Measurements from ENCODE around the gene LUZP2. TPM values are rescaled to one million over a fixed set of nuclear protein-coding genes. Genes with fewer than 3 reads are reported as not detected.

Gene LUZP2
- total RNA-seq, 1 donor from 2014 or later, result 2.1 TPM

DNA sequence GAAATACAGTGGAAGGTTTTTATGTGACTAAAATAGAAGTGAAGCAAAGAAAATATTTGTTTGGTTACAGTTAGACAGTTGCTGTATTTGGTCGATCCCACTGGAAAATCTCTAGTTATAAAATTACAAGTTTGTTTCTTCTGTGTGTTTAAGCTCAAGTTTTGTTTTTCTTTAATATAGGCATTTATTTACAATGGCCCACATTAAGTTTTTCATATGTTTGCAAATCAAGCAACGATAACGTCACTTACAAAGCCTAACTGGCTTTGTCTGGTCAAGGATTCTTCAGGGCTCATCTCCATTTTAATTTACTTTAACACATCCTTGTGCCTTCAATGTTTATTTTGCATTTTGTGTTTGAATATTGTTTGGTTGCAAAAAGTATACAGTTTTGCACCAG is 270.6 kb downstream of the LUZP2 start:
- Histone ChIP-seq H3K9ac (ENCODE audit: low read depth in 1 of 3, low read length in 3 of 3) (no peak overlapping the region), H3K27ac (ENCODE audit: low read depth, low read length) (no peak overlapping the region)

DNA sequence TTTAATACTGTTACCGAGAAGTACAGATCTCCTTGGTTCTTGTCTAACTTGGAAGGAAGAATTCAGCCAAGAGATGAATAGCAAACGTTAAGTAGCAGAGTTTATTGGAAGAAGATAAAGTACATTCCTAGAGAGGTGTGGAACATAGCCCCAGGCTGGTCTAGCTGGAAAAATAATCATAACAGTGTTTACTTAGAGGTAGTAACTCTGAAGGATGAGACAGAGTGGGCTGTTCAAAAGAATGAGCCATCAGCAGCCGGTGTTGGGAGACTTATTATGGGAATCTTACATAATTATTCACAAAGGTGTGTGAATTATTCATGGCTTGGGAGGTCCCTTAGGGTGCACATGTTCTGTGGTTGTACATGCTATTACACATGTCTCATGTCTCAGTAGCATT is 276.5 kb downstream of the LUZP2 start:
- Histone ChIP-seq H3K27ac (ENCODE audit: low read depth, low read length) (no peak overlapping the region), H3K9ac (ENCODE audit: low read depth in 1 of 3, low read length in 3 of 3) (no peak overlapping the region), H3K27me3 (ENCODE audit: control insufficient read depth in 3 of 3, insufficient read depth in 3 of 3, low read length in 3 of 3) (no peaks in the 10 kb centered on the region), H3K36me3 (ENCODE audit: control insufficient read depth in 3 of 3, insufficient read depth in 3 of 3, low read length in 3 of 3) (no peaks in the 10 kb centered on the region), H3K9me3 (ENCODE audit: control insufficient read depth in 3 of 3, low read length in 3 of 3) (no peaks in the 10 kb centered on the region), H3K4me1 (ENCODE audit: control insufficient read depth in 3 of 3, insufficient read depth in 3 of 3, low read length in 3 of 3) (no peaks in the 10 kb centered on the region), H3K4me3 (ENCODE audit: low read length in 3 of 3) (no peak overlapping the region)

More for the DNA sequence above, 270.6 kb downstream of the LUZP2 start:
- H3K9me3 ChIP-seq (ENCODE audit: control insufficient read depth in 3 of 3, low read length in 3 of 3), result no peaks in the 10 kb centered on the region
- no peak overlapping the region for H3K4me3 ChIP-seq (ENCODE audit: low read length in 3 of 3)
- H3K36me3 ChIP-seq (ENCODE audit: control insufficient read depth in 3 of 3, insufficient read depth in 3 of 3, low read length in 3 of 3), result no peaks in the 10 kb centered on the region
- no peaks in the 10 kb centered on the region for H3K4me1 ChIP-seq (ENCODE audit: control insufficient read depth in 3 of 3, insufficient read depth in 3 of 3, low read length in 3 of 3)
- H3K27me3 ChIP-seq (ENCODE audit: control insufficient read depth in 3 of 3, insufficient read depth in 3 of 3, low read length in 3 of 3), result no peaks in the 10 kb centered on the region

DNA sequence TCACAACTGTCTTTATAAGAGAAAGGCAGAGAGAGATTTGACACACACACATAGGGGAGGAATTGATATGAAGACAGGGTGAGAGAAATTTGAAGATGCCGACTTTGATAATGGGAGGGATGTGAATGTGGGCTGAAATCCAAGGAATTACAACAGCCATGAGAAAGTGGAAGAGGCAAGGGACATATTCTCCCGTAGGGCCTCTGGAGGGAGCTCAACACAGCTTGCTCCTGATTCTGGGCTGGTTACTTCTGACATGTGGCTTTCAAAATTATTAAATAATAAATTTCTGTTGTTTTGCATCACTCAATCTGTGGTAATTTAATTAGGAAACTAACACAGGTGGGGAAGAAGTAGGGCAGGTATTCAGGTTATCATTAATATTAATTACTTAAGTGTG is 282.9 kb downstream of the LUZP2 start:
- H3K27ac ChIP-seq (ENCODE audit: low read depth, low read length), result no peak overlapping the region
- no peak overlapping the region for H3K9ac ChIP-seq (ENCODE audit: low read depth in 1 of 3, low read length in 3 of 3)
- H3K4me1 ChIP-seq (ENCODE audit: control insufficient read depth in 3 of 3, insufficient read depth in 3 of 3, low read length in 3 of 3), result no peaks in the 10 kb centered on the region

DNA sequence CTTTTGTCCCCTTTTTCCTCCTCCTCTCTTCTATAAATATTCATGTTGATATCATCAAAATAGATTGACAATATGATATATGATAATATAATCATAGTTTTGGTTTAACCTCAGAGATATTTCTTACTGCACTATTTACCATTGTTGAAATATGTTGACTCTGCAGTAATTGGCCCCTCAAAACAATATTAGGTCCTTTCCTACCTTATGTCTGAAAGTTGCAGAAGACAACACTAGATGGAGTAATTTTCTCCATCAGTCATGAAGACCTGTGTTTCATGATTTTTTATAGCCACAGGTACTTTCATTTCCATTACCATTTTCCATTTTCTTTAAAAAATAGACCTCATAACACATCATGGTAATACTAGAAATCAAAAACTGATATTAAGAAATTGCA is 284.4 kb downstream of the LUZP2 start:
- Histone ChIP-seq H3K4me3 (ENCODE audit: low read length in 3 of 3) (no peak overlapping the region), H3K27ac (ENCODE audit: low read depth, low read length) (no peak overlapping the region), H3K9ac (ENCODE audit: low read depth in 1 of 3, low read length in 3 of 3) (no peak overlapping the region), H3K4me1 (ENCODE audit: control insufficient read depth in 3 of 3, insufficient read depth in 3 of 3, low read length in 3 of 3) (no peaks in the 10 kb centered on the region), H3K36me3 (ENCODE audit: control insufficient read depth in 3 of 3, insufficient read depth in 3 of 3, low read length in 3 of 3) (no peaks in the 10 kb centered on the region), H3K9me3 (ENCODE audit: control insufficient read depth in 3 of 3, low read length in 3 of 3) (no peaks in the 10 kb centered on the region), H3K27me3 (ENCODE audit: control insufficient read depth in 3 of 3, insufficient read depth in 3 of 3, low read length in 3 of 3) (no peaks in the 10 kb centered on the region)

More for the DNA sequence above, 282.9 kb downstream of the LUZP2 start:
- no peaks in the 10 kb centered on the region for H3K9me3 ChIP-seq (ENCODE audit: control insufficient read depth in 3 of 3, low read length in 3 of 3)
- no peaks in the 10 kb centered on the region for H3K36me3 ChIP-seq (ENCODE audit: control insufficient read depth in 3 of 3, insufficient read depth in 3 of 3, low read length in 3 of 3)
- H3K4me3 ChIP-seq (ENCODE audit: low read length in 3 of 3), result no peak overlapping the region
- H3K27me3 ChIP-seq (ENCODE audit: control insufficient read depth in 3 of 3, insufficient read depth in 3 of 3, low read length in 3 of 3), result no peaks in the 10 kb centered on the region

DNA sequence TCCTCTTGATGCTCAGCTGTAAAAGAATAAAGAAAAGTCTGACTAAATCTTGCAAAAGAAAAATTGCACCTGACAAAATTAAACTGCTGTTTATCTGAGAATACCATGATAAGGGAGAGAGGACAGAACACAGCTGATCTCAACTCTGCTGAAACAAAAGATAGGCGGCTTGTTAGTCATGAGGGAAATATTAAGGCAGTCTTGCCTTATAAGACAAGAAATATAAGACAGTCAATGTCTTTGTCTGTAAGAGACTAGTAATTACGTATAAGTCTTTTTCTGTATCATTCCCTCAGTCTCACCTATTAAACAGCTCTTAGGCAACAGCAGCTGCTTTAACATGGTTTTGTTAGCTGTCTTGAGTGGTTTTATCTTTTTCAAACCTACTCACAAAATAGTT is 296.6 kb downstream of the LUZP2 start:
- Histone ChIP-seq H3K4me3 (ENCODE audit: low read length in 3 of 3) (no peak overlapping the region), H3K27me3 (ENCODE audit: control insufficient read depth in 3 of 3, insufficient read depth in 3 of 3, low read length in 3 of 3) (no peaks in the 10 kb centered on the region), H3K9ac (ENCODE audit: low read depth in 1 of 3, low read length in 3 of 3) (no peak overlapping the region), H3K4me1 (ENCODE audit: control insufficient read depth in 3 of 3, insufficient read depth in 3 of 3, low read length in 3 of 3) (no peaks in the 10 kb centered on the region), H3K27ac (ENCODE audit: low read depth, low read length) (no peak overlapping the region), H3K9me3 (ENCODE audit: control insufficient read depth in 3 of 3, low read length in 3 of 3) (no peaks in the 10 kb centered on the region), H3K36me3 (ENCODE audit: control insufficient read depth in 3 of 3, insufficient read depth in 3 of 3, low read length in 3 of 3) (no peaks in the 10 kb centered on the region)

DNA sequence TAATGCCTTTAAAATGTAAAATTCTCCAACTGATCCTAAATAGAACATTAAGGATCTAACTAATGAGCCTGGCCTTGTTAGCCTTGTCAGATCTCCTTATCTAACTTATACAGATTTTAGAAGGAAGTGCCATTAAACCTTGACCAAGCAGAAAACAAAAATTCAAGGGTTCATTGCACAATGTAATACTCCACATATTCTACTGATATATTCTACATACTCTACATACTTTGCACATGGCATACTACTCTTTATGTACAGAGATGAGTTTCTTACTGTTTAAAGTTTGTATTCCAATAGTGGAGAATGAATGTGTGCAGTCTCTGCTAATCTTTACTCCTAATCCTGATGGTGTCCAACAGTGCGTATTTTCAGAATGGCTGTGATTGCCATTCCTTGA is 297.2 kb downstream of the LUZP2 start:
- H3K4me1 ChIP-seq (ENCODE audit: control insufficient read depth in 3 of 3, insufficient read depth in 3 of 3, low read length in 3 of 3), result no peaks in the 10 kb centered on the region
- no peaks in the 10 kb centered on the region for H3K36me3 ChIP-seq (ENCODE audit: control insufficient read depth in 3 of 3, insufficient read depth in 3 of 3, low read length in 3 of 3)
- no peaks in the 10 kb centered on the region for H3K9me3 ChIP-seq (ENCODE audit: control insufficient read depth in 3 of 3, low read length in 3 of 3)
- no peak overlapping the region for H3K4me3 ChIP-seq (ENCODE audit: low read length in 3 of 3)
- no peak overlapping the region for H3K9ac ChIP-seq (ENCODE audit: low read depth in 1 of 3, low read length in 3 of 3)
- no peaks in the 10 kb centered on the region for H3K27me3 ChIP-seq (ENCODE audit: control insufficient read depth in 3 of 3, insufficient read depth in 3 of 3, low read length in 3 of 3)
- H3K27ac ChIP-seq (ENCODE audit: low read depth, low read length), result no peak overlapping the region

DNA sequence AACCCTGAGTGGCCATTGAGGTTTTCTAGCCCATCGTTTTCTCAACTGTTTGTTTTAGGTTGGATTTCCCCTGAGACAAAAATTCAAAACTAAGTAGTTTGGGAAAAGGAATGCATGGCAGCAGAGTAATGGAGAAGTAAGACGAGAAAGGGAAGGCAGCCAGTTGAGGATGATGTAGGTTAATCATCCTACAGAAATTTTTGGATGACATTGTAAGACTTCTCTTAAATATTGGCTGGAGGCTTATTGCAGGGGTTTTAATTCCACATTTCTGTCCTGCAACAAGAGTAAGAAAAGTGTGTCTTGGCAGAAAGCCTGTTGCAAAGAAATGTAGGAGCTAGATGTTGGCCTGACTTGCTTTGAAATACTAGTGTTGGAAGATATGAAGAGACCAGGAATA is 308.8 kb downstream of the LUZP2 start:
- Histone ChIP-seq H3K9ac (ENCODE audit: low read depth in 1 of 3, low read length in 3 of 3) (no peak overlapping the region), H3K4me3 (ENCODE audit: low read length in 3 of 3) (no peak overlapping the region), H3K27me3 (ENCODE audit: control insufficient read depth in 3 of 3, insufficient read depth in 3 of 3, low read length in 3 of 3) (no peaks in the 10 kb centered on the region), H3K9me3 (ENCODE audit: control insufficient read depth in 3 of 3, low read length in 3 of 3) (no peaks in the 10 kb centered on the region), H3K36me3 (ENCODE audit: control insufficient read depth in 3 of 3, insufficient read depth in 3 of 3, low read length in 3 of 3) (no peaks in the 10 kb centered on the region), H3K27ac (ENCODE audit: low read depth, low read length) (no peak overlapping the region), H3K4me1 (ENCODE audit: control insufficient read depth in 3 of 3, insufficient read depth in 3 of 3, low read length in 3 of 3) (no peaks in the 10 kb centered on the region)

DNA sequence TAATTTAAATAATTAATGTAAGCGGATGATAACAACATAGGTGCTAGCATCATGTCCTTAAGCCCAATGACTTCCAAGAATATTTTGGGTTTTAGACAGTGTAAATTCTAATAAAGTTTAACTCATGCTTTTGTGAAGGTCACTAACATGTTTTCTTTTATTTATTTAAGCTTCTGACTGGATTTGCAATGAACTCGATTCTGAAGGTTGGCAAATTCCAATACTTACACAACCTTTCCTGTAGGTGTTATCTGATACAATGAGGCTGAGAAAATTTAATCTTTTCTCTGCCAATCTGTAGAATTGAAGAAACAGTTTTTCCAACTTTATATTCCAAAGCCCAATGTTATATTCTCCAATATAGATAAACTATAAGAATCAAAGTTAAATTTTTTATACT is 311.3 kb downstream of the LUZP2 start:
- Histone ChIP-seq H3K9ac (ENCODE audit: low read depth in 1 of 3, low read length in 3 of 3) (no peak overlapping the region), H3K27me3 (ENCODE audit: control insufficient read depth in 3 of 3, insufficient read depth in 3 of 3, low read length in 3 of 3) (no peaks in the 10 kb centered on the region), H3K9me3 (ENCODE audit: control insufficient read depth in 3 of 3, low read length in 3 of 3) (no peaks in the 10 kb centered on the region), H3K4me1 (ENCODE audit: control insufficient read depth in 3 of 3, insufficient read depth in 3 of 3, low read length in 3 of 3) (no peaks in the 10 kb centered on the region), H3K4me3 (ENCODE audit: low read length in 3 of 3) (no peak overlapping the region), H3K27ac (ENCODE audit: low read depth, low read length) (no peak overlapping the region), H3K36me3 (ENCODE audit: control insufficient read depth in 3 of 3, insufficient read depth in 3 of 3, low read length in 3 of 3) (no peaks in the 10 kb centered on the region)

DNA sequence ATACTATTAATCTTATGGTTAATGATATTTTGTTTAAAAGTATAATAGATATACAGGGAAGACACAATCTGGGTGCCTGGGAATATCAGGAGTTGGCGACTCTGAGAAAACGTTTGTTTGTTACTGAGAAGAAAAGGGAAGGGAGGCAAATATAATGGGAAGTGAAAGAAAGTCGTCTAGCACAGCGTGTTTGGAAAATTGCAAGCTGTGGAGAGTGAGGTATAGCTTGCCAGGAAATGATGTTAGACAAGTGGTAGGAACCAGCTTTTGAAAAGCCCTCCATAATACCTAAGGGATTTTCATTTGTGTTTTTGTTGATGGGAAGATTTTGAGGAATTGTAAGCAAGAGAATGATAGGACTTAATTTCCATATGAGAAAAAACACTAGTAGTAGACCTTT is 322.2 kb downstream of the LUZP2 start:
- no peak overlapping the region for H3K27ac ChIP-seq (ENCODE audit: low read depth, low read length)
- no peaks in the 10 kb centered on the region for H3K27me3 ChIP-seq (ENCODE audit: control insufficient read depth in 3 of 3, insufficient read depth in 3 of 3, low read length in 3 of 3)
- H3K36me3 ChIP-seq (ENCODE audit: control insufficient read depth in 3 of 3, insufficient read depth in 3 of 3, low read length in 3 of 3), result no peaks in the 10 kb centered on the region
- no peak overlapping the region for H3K4me3 ChIP-seq (ENCODE audit: low read length in 3 of 3)
- H3K9me3 ChIP-seq (ENCODE audit: control insufficient read depth in 3 of 3, low read length in 3 of 3), result no peaks in the 10 kb centered on the region
- no peaks in the 10 kb centered on the region for H3K4me1 ChIP-seq (ENCODE audit: control insufficient read depth in 3 of 3, insufficient read depth in 3 of 3, low read length in 3 of 3)
- no peak overlapping the region for H3K9ac ChIP-seq (ENCODE audit: low read depth in 1 of 3, low read length in 3 of 3)

DNA sequence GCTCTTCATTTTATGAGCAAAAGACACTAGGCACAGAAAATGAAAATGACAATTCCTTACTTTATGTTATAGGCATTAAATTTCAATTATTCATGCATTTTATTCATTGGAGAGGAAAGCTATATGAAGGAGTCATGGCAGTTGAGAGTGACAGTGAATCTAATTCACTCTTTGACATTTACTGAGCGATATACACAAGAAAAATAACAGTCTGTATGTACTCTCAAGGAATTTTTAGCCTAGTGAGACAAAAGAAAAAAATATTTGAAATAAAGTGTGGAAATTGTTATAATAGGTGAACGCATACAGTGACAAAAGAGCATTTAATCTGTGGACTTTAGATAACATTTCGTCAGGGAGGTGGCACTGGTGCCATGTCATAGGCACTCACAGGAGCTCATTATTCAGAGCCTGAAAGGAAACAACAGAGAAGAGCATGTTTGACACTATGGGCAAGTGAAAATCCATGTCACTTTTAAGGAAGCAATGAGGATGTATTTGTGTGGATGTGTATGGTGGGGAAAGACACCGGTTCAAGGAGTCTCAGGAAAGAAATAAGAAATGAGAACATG is 323.1 kb downstream of the LUZP2 start:
- Histone ChIP-seq H3K27me3 (ENCODE audit: control insufficient read depth in 3 of 3, insufficient read depth in 3 of 3, low read length in 3 of 3) (no peaks in the 10 kb centered on the region), H3K27ac (ENCODE audit: low read depth, low read length) (no peak overlapping the region), H3K9ac (ENCODE audit: low read depth in 1 of 3, low read length in 3 of 3) (no peak overlapping the region), H3K36me3 (ENCODE audit: control insufficient read depth in 3 of 3, insufficient read depth in 3 of 3, low read length in 3 of 3) (no peaks in the 10 kb centered on the region), H3K4me1 (ENCODE audit: control insufficient read depth in 3 of 3, insufficient read depth in 3 of 3, low read length in 3 of 3) (no peaks in the 10 kb centered on the region), H3K4me3 (ENCODE audit: low read length in 3 of 3) (no peak overlapping the region), H3K9me3 (ENCODE audit: control insufficient read depth in 3 of 3, low read length in 3 of 3) (no peaks in the 10 kb centered on the region)

DNA sequence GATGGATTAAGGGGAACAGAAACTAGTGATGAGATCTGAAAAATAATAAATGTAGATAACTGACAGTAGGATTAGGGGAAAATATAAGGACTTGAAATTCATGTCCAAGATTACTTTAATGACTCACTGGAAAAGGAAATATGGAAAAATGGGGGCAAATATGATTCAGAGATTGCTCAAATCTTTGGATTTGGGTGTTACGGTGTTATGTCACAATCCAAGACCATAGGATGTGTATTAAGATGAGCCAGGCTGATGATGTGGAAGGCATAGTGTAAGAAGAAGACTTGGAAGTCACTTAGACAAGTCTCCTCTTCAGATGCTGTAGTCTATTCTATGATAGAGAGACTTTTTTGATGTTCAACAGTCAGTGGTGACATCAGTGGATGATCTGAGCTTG is 323.7 kb downstream of the LUZP2 start:
- Histone ChIP-seq H3K27me3 (ENCODE audit: control insufficient read depth in 3 of 3, insufficient read depth in 3 of 3, low read length in 3 of 3) (no peaks in the 10 kb centered on the region), H3K36me3 (ENCODE audit: control insufficient read depth in 3 of 3, insufficient read depth in 3 of 3, low read length in 3 of 3) (no peaks in the 10 kb centered on the region), H3K9me3 (ENCODE audit: control insufficient read depth in 3 of 3, low read length in 3 of 3) (no peaks in the 10 kb centered on the region), H3K4me1 (ENCODE audit: control insufficient read depth in 3 of 3, insufficient read depth in 3 of 3, low read length in 3 of 3) (no peaks in the 10 kb centered on the region), H3K27ac (ENCODE audit: low read depth, low read length) (no peak overlapping the region), H3K4me3 (ENCODE audit: low read length in 3 of 3) (no peak overlapping the region), H3K9ac (ENCODE audit: low read depth in 1 of 3, low read length in 3 of 3) (no peak overlapping the region)

All from skeletal muscle tissue (tissue), 4 donors.